Endothelial cell of umbilical vein (primary cell): ENCODE data around the gene ZFP14. TPM values are rescaled to one million over a fixed set of nuclear protein-coding genes. Genes with fewer than 3 reads are reported as not detected.

ENCODE experiments used
- BruUV-seq: library from RNA; stranded (reverse); fragments of 400-500 nt; replicated peaks from 2 replicates; lab custom pipeline; 2021; lab: Mats Ljungman, UMichigan
- CTCF ChIA-PET: fragments of 300-600, 350-600 bp; sonication (Branson Sonifier 250); formaldehyde crosslinking; loops from one replicate; lab custom pipeline; 2021; ENCODE audit warnings: antibody characterized with exemption, inconsistent platforms; lab: Charles Lee
- POLR2A ChIA-PET: fragments of 300-600, 350-600 bp; sonication (Branson Sonifier 250); formaldehyde crosslinking; loops from one replicate; lab custom pipeline; 2021; ENCODE audit warnings: antibody characterized with exemption, inconsistent platforms; lab: Charles Lee
- DNase-seq: peaks from one replicate; pipeline ENCODE4 v3.0.0-alpha.2; 2011; ENCODE audit warnings: low read depth, low spot score
- FAIRE-seq: peaks from 2 replicates; lab custom pipeline; 2011; peaks lifted over from hg19 to GRCh38; lab: Jason Lieb, UNC
- H2AFZ ChIP-seq: 2 replicates; pipeline ENCODE4 v1.6.0; 2012; ENCODE audit warnings: low read depth, low read length, control low read depth, inconsistent platforms
- H3K27ac ChIP-seq: 2 replicates; pipeline ENCODE4 v1.5.1; 2011; ENCODE audit warnings: low read depth, mild to moderate bottlenecking, control low read depth, low read length, moderate library complexity; ENCODE audit not compliant: insufficient read depth
- H3K27me3 ChIP-seq, 2 experiments: 2 replicates each; pipeline versions ENCODE4 v1.6.0 to v1.6.1; 2011; ENCODE audit warnings: low read length in 2 of 2, mixed read lengths in 1 of 2; ENCODE audit not compliant: control insufficient read depth in 2 of 2, insufficient read depth in 2 of 2
- H3K36me3 ChIP-seq, 2 experiments: 2 replicates in 1 of 2; 3 replicates in 1 of 2; pipeline ENCODE4 v1.5.1; 2011; ENCODE audit warnings: low read length in 2 of 2, mild to moderate bottlenecking in 1 of 2, moderate library complexity in 1 of 2; ENCODE audit not compliant: control insufficient read depth in 2 of 2, insufficient read depth in 2 of 2; ENCODE audit errors: extremely low read depth in 1 of 2
- H3K4me1 ChIP-seq: 3 replicates; pipeline ENCODE4 v1.5.1; 2011; ENCODE audit warnings: mild to moderate bottlenecking, low read length; ENCODE audit not compliant: control insufficient read depth, insufficient read depth; ENCODE audit errors: extremely low read depth
- H3K4me2 ChIP-seq: 2 replicates; pipeline ENCODE4 v1.6.1; 2011; ENCODE audit warnings: low read length, control low read depth, mixed read lengths; ENCODE audit not compliant: insufficient read depth
- H3K4me3 ChIP-seq, 3 experiments: fragments of 200-600 bp in 1 of 3; sonication (generic), shearing (Covaris generic) in 1 of 3; replicated peaks in 1 of 3; 2 replicates each; pipeline ENCODE4 v1.5.1; 2011 to 2016; ENCODE audit warnings: control low read depth in 3 of 3, low read length in 3 of 3, mild to moderate bottlenecking in 2 of 3, inconsistent platforms in 1 of 3, low read depth in 1 of 3, moderate library complexity in 1 of 3; ENCODE audit not compliant: insufficient read depth in 1 of 3
- H3K79me2 ChIP-seq: 2 replicates; pipeline ENCODE4 v1.6.0; 2012; ENCODE audit warnings: low read length, inconsistent platforms; ENCODE audit not compliant: control insufficient read depth, insufficient read depth
- H3K9ac ChIP-seq: replicated peaks from 2 replicates; pipeline ENCODE3; 2011; ENCODE audit warnings: low read length, control low read depth; ENCODE audit not compliant: insufficient read depth; ENCODE audit errors: extremely low read depth
- H3K9me1 ChIP-seq: replicated peaks from 3 replicates; pipeline ENCODE4 v1.6.0; 2011; ENCODE audit warnings: mild to moderate bottlenecking, low read length; ENCODE audit not compliant: control insufficient read depth, insufficient read depth; ENCODE audit errors: extremely low read depth
- H3K9me3 ChIP-seq: replicated peaks from 2 replicates; pipeline ENCODE4 v1.5.1; 2012; ENCODE audit warnings: low read length, inconsistent platforms; ENCODE audit not compliant: control insufficient read depth, insufficient read depth
- H4K20me1 ChIP-seq: replicated peaks from 2 replicates; pipeline ENCODE3; 2011; ENCODE audit warnings: mild to moderate bottlenecking, low read length; ENCODE audit not compliant: control insufficient read depth, insufficient read depth; ENCODE audit errors: extremely low read depth
- EZH2 ChIP-seq: IDR thresholded peaks from 2 replicates; pipeline ENCODE4 v1.6.1; 2012; ENCODE audit warnings: borderline replicate concordance, low read depth, mild to moderate bottlenecking, moderate library complexity, low read length, inconsistent platforms; ENCODE audit not compliant: severe bottlenecking
- FOS ChIP-seq: IDR thresholded peaks from 2 replicates; pipeline ENCODE4 v1.6.1; 2011; ENCODE audit warnings: mild to moderate bottlenecking, low read length, moderate library complexity, borderline replicate concordance; ENCODE audit not compliant: insufficient read depth
- GATA2 ChIP-seq: IDR thresholded peaks from 2 replicates; pipeline ENCODE4 v1.7.0; 2011; ENCODE audit warnings: low read depth, mild to moderate bottlenecking, moderate library complexity, mixed read lengths, low read length; ENCODE audit not compliant: insufficient read length, insufficient read depth
- JUN ChIP-seq: IDR thresholded peaks from 2 replicates; pipeline ENCODE4 v1.6.1; 2011; ENCODE audit warnings: borderline replicate concordance, low read depth; ENCODE audit not compliant: insufficient read length, insufficient read depth
- MYC ChIP-seq: IDR thresholded peaks from one replicate; pipeline ENCODE4 v1.6.1; 2011; ENCODE audit warnings: mild to moderate bottlenecking, low read depth, low read length
- POLR2A ChIP-seq: IDR thresholded peaks from 2 replicates; pipeline ENCODE4 v1.6.1; 2012; ENCODE audit warnings: low read depth, mild to moderate bottlenecking, control low read depth, low read length
- POLR2AphosphoS5 ChIP-seq: IDR thresholded peaks from 2 replicates; pipeline ENCODE4 v1.6.1; 2012; ENCODE audit warnings: low read depth, mild to moderate bottlenecking, control low read depth, low read length, moderate library complexity; ENCODE audit not compliant: insufficient read depth
- dilution Hi-C: fragments of 300-500 bp; cut with MboI; formaldehyde crosslinking; loops from one replicate; pipeline ENCODE4 v1.15.0; 2019; ENCODE audit warnings: low sequenced_read_pairs; ENCODE audit not compliant: extremely low pct_ligation_motif_present
- intact Hi-C: fragments of 100-400 bp; cut with micrococcal nuclease; formaldehyde crosslinking; loops from one replicate; pipeline ENCODE4 v1.10.0; 2022
- polyA plus RNA-seq, 4 experiments: library from polyadenylated mRNA; depleted of rRNA in 3 of 4; stranded (reverse) in 3 of 4; unstranded in 1 of 4; fragments of >200 nt; gene quantifications; 2 replicates each; pipeline versions ENCODE4 v1.2.1 to v1.2.3, GENCODE V29; 2011 to 2012; ENCODE audit warnings: missing spikeins in 1 of 4
- total RNA-seq: library from RNA; stranded (reverse); gene quantifications from 2 replicates; pipeline ENCODE4 v1.2.3, GENCODE V29; 2021
- TF ChIP-seq, protein P1 (sequence below): IDR thresholded peaks from 2 replicates; pipeline ENCODE4 v1.6.1; 2011; ENCODE audit not compliant: insufficient read depth, insufficient read length
- TF ChIP-seq, protein P2 (sequence below), 2 donors: IDR thresholded peaks; 1 replicate in 1 of 2; 2 replicates in 1 of 2; pipeline ENCODE4 v1.5.1; 2011; ENCODE audit warnings: low read length in 2 of 2, mild to moderate bottlenecking in 2 of 2, moderate library complexity in 2 of 2, control low read depth in 1 of 2, inconsistent platforms in 1 of 2, low read depth in 1 of 2; ENCODE audit not compliant: insufficient read depth in 1 of 2; ENCODE audit errors: extremely low read depth in 1 of 2

ZFP14 gene
- total and polyA plus RNA-seq, 2 donors (not counting 3 experiments of a cell fraction or from before 2014, with no cell fraction given), result 0.59 to 2.6 TPM

DNA sequence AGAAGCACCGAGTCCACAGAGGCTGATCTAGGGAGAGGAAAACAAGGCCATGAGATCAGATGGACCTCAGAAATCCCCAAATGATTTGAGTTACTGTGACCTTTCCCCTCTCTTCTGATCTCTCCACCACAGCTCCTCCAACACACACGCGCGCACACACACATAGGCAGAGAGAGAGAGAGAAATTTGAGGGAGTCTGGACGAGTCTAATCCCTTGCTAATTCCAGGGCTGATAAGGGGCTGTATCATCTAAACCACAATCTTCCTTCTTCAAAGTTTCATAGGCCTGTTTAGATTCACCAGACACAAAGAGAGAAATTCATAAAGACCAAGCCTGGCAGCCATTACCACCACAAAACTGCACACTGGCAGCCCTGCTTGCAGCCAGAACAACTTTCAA, 30.8 kb upstream of the ZFP14 start:
- no peaks in the 10 kb centered on the region for H3K4me1 ChIP-seq
- H3K4me3 ChIP-seq, result no peak overlapping the region
- H3K4me2 ChIP-seq, result no peak overlapping the region
- ChIA-PET POLR2A (no interaction called here), CTCF (no interaction called here)
- H3K9me1 ChIP-seq, result no peaks in the 10 kb centered on the region
- H3K36me3 ChIP-seq, result peaks cover 2 to 14% of the 10 kb centered on the region in 2 experiments
- H3K9me3 ChIP-seq, result no peaks in the 10 kb centered on the region
- H3K79me2 ChIP-seq, result peaks cover 2% of the 10 kb centered on the region
- no peaks in the 10 kb centered on the region for H3K27me3 ChIP-seq
- no peak overlapping the region for H2AFZ ChIP-seq
- intact Hi-C loops, result no loop called here
- DNase-seq, result no peak
- BruUV-seq, result no TSS peak
- H3K27ac ChIP-seq, result no peak overlapping the region
- no peaks in the 10 kb centered on the region for H4K20me1 ChIP-seq
- dilution Hi-C loops, result no loop called here
- no peak overlapping the region for H3K9ac ChIP-seq
- FAIRE-seq, result no peak
- TF ChIP-seq FOS (no peak), JUN (no peak), GATA2 (no peak), POLR2AphosphoS5 (no peak), EZH2 (no peak), MYC (no peak), POLR2A (no peak)
- TF ChIP-seq, protein P1, sequence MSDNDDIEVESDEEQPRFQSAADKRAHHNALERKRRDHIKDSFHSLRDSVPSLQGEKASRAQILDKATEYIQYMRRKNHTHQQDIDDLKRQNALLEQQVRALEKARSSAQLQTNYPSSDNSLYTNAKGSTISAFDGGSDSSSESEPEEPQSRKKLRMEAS, result no peak
- TF ChIP-seq, protein P2, sequence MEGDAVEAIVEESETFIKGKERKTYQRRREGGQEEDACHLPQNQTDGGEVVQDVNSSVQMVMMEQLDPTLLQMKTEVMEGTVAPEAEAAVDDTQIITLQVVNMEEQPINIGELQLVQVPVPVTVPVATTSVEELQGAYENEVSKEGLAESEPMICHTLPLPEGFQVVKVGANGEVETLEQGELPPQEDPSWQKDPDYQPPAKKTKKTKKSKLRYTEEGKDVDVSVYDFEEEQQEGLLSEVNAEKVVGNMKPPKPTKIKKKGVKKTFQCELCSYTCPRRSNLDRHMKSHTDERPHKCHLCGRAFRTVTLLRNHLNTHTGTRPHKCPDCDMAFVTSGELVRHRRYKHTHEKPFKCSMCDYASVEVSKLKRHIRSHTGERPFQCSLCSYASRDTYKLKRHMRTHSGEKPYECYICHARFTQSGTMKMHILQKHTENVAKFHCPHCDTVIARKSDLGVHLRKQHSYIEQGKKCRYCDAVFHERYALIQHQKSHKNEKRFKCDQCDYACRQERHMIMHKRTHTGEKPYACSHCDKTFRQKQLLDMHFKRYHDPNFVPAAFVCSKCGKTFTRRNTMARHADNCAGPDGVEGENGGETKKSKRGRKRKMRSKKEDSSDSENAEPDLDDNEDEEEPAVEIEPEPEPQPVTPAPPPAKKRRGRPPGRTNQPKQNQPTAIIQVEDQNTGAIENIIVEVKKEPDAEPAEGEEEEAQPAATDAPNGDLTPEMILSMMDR (IDR thresholded peaks at IDR 0.05; ENCODE audit: extremely low read depth in 1 of 2, insufficient read depth in 1 of 2, low read depth in 1 of 2, low read length in 2 of 2), result no peak
